MCF 10A (cell line): ENCODE data around the gene PLPPR1. TPM values are rescaled to one million over a fixed set of nuclear protein-coding genes. Genes with fewer than 3 reads are reported as not detected.

Experiments
- Bru-seq: library from RNA; stranded (reverse); fragments of 400-500 nt; gene quantifications from one replicate; lab custom pipeline; 2021; lab: Mats Ljungman, UMichigan
- BruChase-seq, 2 experiments: library from RNA; stranded (reverse); fragments of 400-500 nt; gene quantifications; one replicate each; lab custom pipeline; 2021; lab: Mats Ljungman, UMichigan
- BruUV-seq: library from RNA; stranded (reverse); fragments of 400-500 nt; replicated peaks from 2 replicates; lab custom pipeline; 2021; lab: Mats Ljungman, UMichigan
- CTCF ChIA-PET: fragments of 300-600 bp; sonication (Branson Sonifier 250); formaldehyde crosslinking; extraction: SDS; loops from one replicate; lab custom pipeline; 2021; ENCODE audit warnings: antibody characterized with exemption, inconsistent platforms; lab: Yijun Ruan, JAX
- POLR2A ChIA-PET: fragments of 300-600, 350-650 bp; sonication (Branson Sonifier 250); formaldehyde crosslinking; extraction: SDS; loops from one replicate; lab custom pipeline; 2020; ENCODE audit warnings: antibody characterized with exemption, inconsistent platforms; lab: Yijun Ruan, JAX
- DNase-seq: peaks from one replicate; pipeline ENCODE4 v3.0.0-alpha.2; 2018; ENCODE audit not compliant: unreplicated experiment
- H3K27ac Mint-ChIP-seq: one replicate; pipeline ENCODE4 v1.8.0; 2022; ENCODE audit warnings: mild to moderate bottlenecking, low read depth, mixed read lengths; ENCODE audit not compliant: unreplicated experiment
- H3K27me3 Mint-ChIP-seq: one replicate; pipeline ENCODE4 v1.8.0; 2022; ENCODE audit warnings: mixed read lengths; ENCODE audit not compliant: insufficient read depth, unreplicated experiment
- H3K36me3 Mint-ChIP-seq: one replicate; pipeline ENCODE4 v1.8.0; 2022; ENCODE audit warnings: mild to moderate bottlenecking, moderate library complexity, mixed read lengths; ENCODE audit not compliant: insufficient read depth, unreplicated experiment
- H3K4me1 Mint-ChIP-seq: one replicate; pipeline ENCODE4 v1.8.0; 2022; ENCODE audit warnings: mixed read lengths; ENCODE audit not compliant: insufficient read depth, unreplicated experiment
- H3K4me3 Mint-ChIP-seq: one replicate; pipeline ENCODE4 v1.8.0; 2022; ENCODE audit warnings: mild to moderate bottlenecking, moderate library complexity, mixed read lengths; ENCODE audit not compliant: unreplicated experiment
- H3K9me3 Mint-ChIP-seq: one replicate; pipeline ENCODE4 v1.8.0; 2022; ENCODE audit warnings: mixed read lengths; ENCODE audit not compliant: unreplicated experiment
- CTCF ChIP-seq: fragments of 200-600 bp; IDR thresholded peaks from one replicate; pipeline ENCODE4 v1.8.0; 2022; ENCODE audit warnings: antibody characterized with exemption, mild to moderate bottlenecking; ENCODE audit not compliant: unreplicated experiment
- intact Hi-C: fragments of 100-400 bp; cut with micrococcal nuclease; formaldehyde crosslinking; loops from 2 replicates; pipeline ENCODE4 v1.14.1; 2022
- long read RNA-seq: library from polyadenylated mRNA; stranded (forward); transcript quantifications from one replicate; pipeline ENCODE4 v2.0.0, GENCODE V29; 2022
- total RNA-seq: library from RNA; stranded (reverse); gene quantifications from 2 replicates; pipeline ENCODE4 v1.2.3, GENCODE V29; 2022

PLPPR1 gene
- total RNA-seq, result not detected in 2 replicates
- Bru-seq, nascent RNA, result percentile 1 among the genes with signal in this experiment
- BruChase-seq, experiment 1, labeled RNA remaining after a 6-hour chase, result percentile 0 among the genes with signal in this experiment
- BruChase-seq, experiment 2, labeled RNA remaining after a 2-hour chase, result percentile 3 among the genes with signal in this experiment
- long read RNA-seq, result 0 reads

- intact Hi-C loops, result no loop called here
- H3K27ac Mint-ChIP-seq, result no peak within 1 kb of the TSS
- TF ChIP-seq CTCF, result no peak
- ChIA-PET CTCF (no interaction called here), POLR2A (interaction anchor here (0.6 kb wide), 1 partner anchor 17 kb away, joined by 3 read pairs; no protein-coding TSS in a partner anchor)
- peaks cover 72% of the 10 kb centered on the region for H3K27me3 Mint-ChIP-seq
- no peaks in the 10 kb centered on the region for H3K36me3 Mint-ChIP-seq
- no TSS peak for BruUV-seq
- H3K9me3 Mint-ChIP-seq, result no peaks in the 10 kb centered on the region
- no peak within 1 kb of the TSS for H3K4me3 Mint-ChIP-seq
- H3K4me1 Mint-ChIP-seq, result no peaks in the 10 kb centered on the region
- DNase-seq, result no peak
These were observed at the start of gene PLPPR1 for GRCh38 chr9:101028346-101029314. Gene PLPPR1, plus strand, starts transcription at chr9:101028727.

GRCh38 chr9:100989731-100990130 is 38.8 kb upstream of the PLPPR1 start:
- Mint-ChIP-seq H3K27ac (no peak overlapping the region), H3K4me1 (no peaks in the 10 kb centered on the region), H3K9me3 (no peaks in the 10 kb centered on the region), H3K36me3 (no peaks in the 10 kb centered on the region), H3K27me3 (no peaks in the 10 kb centered on the region), H3K4me3 (no peak overlapping the region)
- ChIA-PET POLR2A (no interaction called here), CTCF (interaction anchor here (0.6 to 0.7 kb wide), 2 partner anchors 99 to 289 kb away, joined by 3 to 4 read pairs; no protein-coding TSS in a partner anchor)
- intact Hi-C loops, result no loop called here
- no TSS peak for BruUV-seq
- no peak for DNase-seq
- TF ChIP-seq CTCF, result no peak

- Mint-ChIP-seq H3K4me3 (no peak overlapping the region), H3K36me3 (no peaks in the 10 kb centered on the region), H3K27me3 (no peaks in the 10 kb centered on the region), H3K4me1 (no peaks in the 10 kb centered on the region), H3K9me3 (no peaks in the 10 kb centered on the region), H3K27ac (no peak overlapping the region)
- no TSS peak for BruUV-seq
- intact Hi-C loops, result no loop called here
- TF ChIP-seq CTCF, result no peak
- DNase-seq, result no peak
- ChIA-PET POLR2A (interaction anchor here (0.6 kb wide), 1 partner anchor 52 kb away, joined by 3 read pairs; no protein-coding TSS in a partner anchor), CTCF (interaction anchor here (1.1 kb wide), 1 partner anchor 128 kb away, joined by 3 read pairs; no protein-coding TSS in a partner anchor)
These were observed 37.7 kb upstream of the PLPPR1 start for GRCh38 chr9:100990605-100991381.
